Measurements from ENCODE around the gene PRRX1. TPM values are rescaled to one million over a fixed set of nuclear protein-coding genes. Genes with fewer than 3 reads are reported as not detected.

The PRRX1 gene
- total RNA-seq, 1 experiment from 2014 or later = 1.8 TPM

GRCh38 chr1:170769691-170770090, 105.8 kb downstream of the PRRX1 start:
- BruUV-seq (replicated peaks) = no TSS peak
- no peak for DNase-seq
- intact Hi-C loops (cut with micrococcal nuclease; ENCODE audit: unreplicated experiment) = loop anchor here (5.0 kb wide), 2 partner anchors 158 to 332 kb away; no protein-coding TSS in a partner anchor
- H3K27ac Mint-ChIP-seq (ENCODE audit: unreplicated experiment) = no peak overlapping the region
- CTCF ChIA-PET = no interaction called here
- H3K4me3 Mint-ChIP-seq (ENCODE audit: low read depth, unreplicated experiment) = no peak overlapping the region
- no peaks in the 10 kb centered on the region for H3K27me3 Mint-ChIP-seq (ENCODE audit: unreplicated experiment)
- H3K36me3 Mint-ChIP-seq (ENCODE audit: insufficient read depth, unreplicated experiment) = no peaks in the 10 kb centered on the region
- H3K9me3 Mint-ChIP-seq (ENCODE audit: low read depth, unreplicated experiment) = no peaks in the 10 kb centered on the region
- TF ChIP-seq, protein P1, sequence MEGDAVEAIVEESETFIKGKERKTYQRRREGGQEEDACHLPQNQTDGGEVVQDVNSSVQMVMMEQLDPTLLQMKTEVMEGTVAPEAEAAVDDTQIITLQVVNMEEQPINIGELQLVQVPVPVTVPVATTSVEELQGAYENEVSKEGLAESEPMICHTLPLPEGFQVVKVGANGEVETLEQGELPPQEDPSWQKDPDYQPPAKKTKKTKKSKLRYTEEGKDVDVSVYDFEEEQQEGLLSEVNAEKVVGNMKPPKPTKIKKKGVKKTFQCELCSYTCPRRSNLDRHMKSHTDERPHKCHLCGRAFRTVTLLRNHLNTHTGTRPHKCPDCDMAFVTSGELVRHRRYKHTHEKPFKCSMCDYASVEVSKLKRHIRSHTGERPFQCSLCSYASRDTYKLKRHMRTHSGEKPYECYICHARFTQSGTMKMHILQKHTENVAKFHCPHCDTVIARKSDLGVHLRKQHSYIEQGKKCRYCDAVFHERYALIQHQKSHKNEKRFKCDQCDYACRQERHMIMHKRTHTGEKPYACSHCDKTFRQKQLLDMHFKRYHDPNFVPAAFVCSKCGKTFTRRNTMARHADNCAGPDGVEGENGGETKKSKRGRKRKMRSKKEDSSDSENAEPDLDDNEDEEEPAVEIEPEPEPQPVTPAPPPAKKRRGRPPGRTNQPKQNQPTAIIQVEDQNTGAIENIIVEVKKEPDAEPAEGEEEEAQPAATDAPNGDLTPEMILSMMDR (IDR thresholded peaks at IDR 0.05; ENCODE audit: unreplicated experiment) = no peak
- H3K4me1 Mint-ChIP-seq (ENCODE audit: low read depth, unreplicated experiment) = no peaks in the 10 kb centered on the region

- no TSS peak for BruUV-seq (replicated peaks)
- intact Hi-C loops (cut with micrococcal nuclease; ENCODE audit: unreplicated experiment) = no loop called here
- H3K36me3 Mint-ChIP-seq (ENCODE audit: insufficient read depth, unreplicated experiment) = no peaks in the 10 kb centered on the region
- TF ChIP-seq, protein P1 (IDR thresholded peaks at IDR 0.05; ENCODE audit: unreplicated experiment) = no peak
- H3K4me3 Mint-ChIP-seq (ENCODE audit: low read depth, unreplicated experiment) = no peak overlapping the region
- H3K27me3 Mint-ChIP-seq (ENCODE audit: unreplicated experiment) = no peaks in the 10 kb centered on the region
- no peak for DNase-seq
- no peak overlapping the region for H3K27ac Mint-ChIP-seq (ENCODE audit: unreplicated experiment)
- CTCF ChIA-PET = interaction anchor here (0.6 kb wide), 1 partner anchor 81 kb away, joined by 4 read pairs; no protein-coding TSS in a partner anchor
- no peaks in the 10 kb centered on the region for H3K4me1 Mint-ChIP-seq (ENCODE audit: low read depth, unreplicated experiment)
- no peaks in the 10 kb centered on the region for H3K9me3 Mint-ChIP-seq (ENCODE audit: low read depth, unreplicated experiment)
These were observed 106.3 kb downstream of the PRRX1 start for GRCh38 chr1:170770254-170770653.

GRCh38 chr1:170776252-170776651, 112.3 kb downstream of the PRRX1 start:
- Mint-ChIP-seq H3K27me3 (ENCODE audit: unreplicated experiment) (no peaks in the 10 kb centered on the region), H3K9me3 (ENCODE audit: low read depth, unreplicated experiment) (peaks cover 3% of the 10 kb centered on the region), H3K4me3 (ENCODE audit: low read depth, unreplicated experiment) (no peak overlapping the region), H3K27ac (ENCODE audit: unreplicated experiment) (no peak overlapping the region), H3K36me3 (ENCODE audit: insufficient read depth, unreplicated experiment) (no peaks in the 10 kb centered on the region), H3K4me1 (ENCODE audit: low read depth, unreplicated experiment) (no peaks in the 10 kb centered on the region)
- DNase-seq = no peak
- intact Hi-C loops (cut with micrococcal nuclease; ENCODE audit: unreplicated experiment) = no loop called here
- CTCF ChIA-PET = no interaction called here
- no TSS peak for BruUV-seq (replicated peaks)
- TF ChIP-seq, protein P1 (IDR thresholded peaks at IDR 0.05; ENCODE audit: unreplicated experiment) = no peak

DNA sequence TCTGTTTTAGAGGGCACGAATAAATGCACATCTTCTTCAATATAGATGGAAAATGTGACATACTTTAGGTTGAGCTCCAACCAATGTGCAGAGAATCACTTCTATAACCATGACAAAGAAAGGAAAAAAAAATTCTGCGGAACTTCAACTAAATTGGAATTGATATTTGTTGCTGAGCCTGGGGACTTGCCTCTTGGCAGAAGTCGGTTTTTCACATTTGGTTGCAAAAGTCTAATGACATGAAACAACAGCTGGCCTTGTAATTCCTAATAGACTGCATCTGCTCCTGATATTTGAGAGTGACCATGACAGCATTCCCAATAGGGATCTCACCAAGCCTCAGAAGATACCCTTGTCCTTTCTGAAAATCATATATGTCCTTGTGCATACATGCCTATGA, 112.8 kb downstream of the PRRX1 start:
- Mint-ChIP-seq H3K4me1 (ENCODE audit: low read depth, unreplicated experiment) (no peaks in the 10 kb centered on the region), H3K27ac (ENCODE audit: unreplicated experiment) (no peak overlapping the region), H3K36me3 (ENCODE audit: insufficient read depth, unreplicated experiment) (no peaks in the 10 kb centered on the region), H3K9me3 (ENCODE audit: low read depth, unreplicated experiment) (peaks cover 3% of the 10 kb centered on the region), H3K27me3 (ENCODE audit: unreplicated experiment) (no peaks in the 10 kb centered on the region), H3K4me3 (ENCODE audit: low read depth, unreplicated experiment) (no peak overlapping the region)
- no TSS peak for BruUV-seq (replicated peaks)
- TF ChIP-seq, protein P1 (IDR thresholded peaks at IDR 0.05; ENCODE audit: unreplicated experiment) = no peak
- intact Hi-C loops (cut with micrococcal nuclease; ENCODE audit: unreplicated experiment) = no loop called here
- DNase-seq = no peak
- CTCF ChIA-PET = no interaction called here

Other genes with a start within 250 kb of the PRRX1 start
- 20.5 and 20.9 TPM in 2 replicates for gene GORAB, start 132.0 kb upstream of the PRRX1 start, total RNA-seq (2022)